H1 (cell line): ENCODE data around the gene FABP6. TPM values are rescaled to one million over a fixed set of nuclear protein-coding genes. Genes with fewer than 3 reads are reported as not detected.

Experiments used
- CTCF ChIA-PET: fragments of 300-600 bp; sonication (Branson Sonifier 250); formaldehyde crosslinking; loops from one replicate; lab custom pipeline; 2021; ENCODE audit not compliant: partially characterized antibody; lab: Charles Lee
- POLR2A ChIA-PET: fragments of 300-600 bp; sonication (Branson Sonifier 250); formaldehyde crosslinking; loops from one replicate; lab custom pipeline; 2021; ENCODE audit warnings: inconsistent platforms; ENCODE audit not compliant: partially characterized antibody; lab: Charles Lee
- DNase-seq, 2 experiments: peaks; one replicate each; pipeline versions ENCODE4 v3.0.0 to v3.0.0-alpha.2; 2010 to 2022; ENCODE audit warnings: low spot score in 2 of 2, low read depth in 1 of 2, mixed read lengths in 1 of 2
- FAIRE-seq: peaks from 2 replicates; lab custom pipeline; 2011; peaks lifted over from hg19 to GRCh38; lab: Jason Lieb, UNC
- H2AFZ ChIP-seq: 2 replicates; pipeline ENCODE4 v1.8.1; 2012; ENCODE audit warnings: low read length, inconsistent platforms
- H2AK5ac ChIP-seq: 2 replicates; pipeline ENCODE4 v1.6.1; 2013; ENCODE audit warnings: low read depth, low read length
- H2BK120ac ChIP-seq: replicated peaks from 2 replicates; pipeline ENCODE3; 2013; ENCODE audit warnings: low read depth, low read length, inconsistent platforms
- H2BK12ac ChIP-seq: 2 replicates; pipeline ENCODE4 v1.6.1; 2013; ENCODE audit warnings: low read depth, low read length
- H2BK15ac ChIP-seq: 2 replicates; pipeline ENCODE4 v1.6.1; 2013; ENCODE audit warnings: low read length
- H2BK20ac ChIP-seq: 2 replicates; pipeline ENCODE4 v1.6.1; 2013; ENCODE audit warnings: low read length
- H2BK5ac ChIP-seq: 2 replicates; pipeline ENCODE4 v1.6.1; 2013; ENCODE audit warnings: low read depth, low read length
- H3K14ac ChIP-seq: 2 replicates; pipeline ENCODE4 v1.6.1; 2013; ENCODE audit warnings: inconsistent platforms; ENCODE audit not compliant: insufficient read length
- H3K18ac ChIP-seq: 2 replicates; pipeline ENCODE4 v1.6.1; 2013; ENCODE audit warnings: low read length; ENCODE audit errors: extremely low read depth
- H3K23ac ChIP-seq: 2 replicates; pipeline ENCODE4 v1.6.1; 2013; ENCODE audit warnings: inconsistent platforms; ENCODE audit not compliant: insufficient read length
- H3K23me2 ChIP-seq: 2 replicates; pipeline ENCODE4 v1.6.1; 2013; ENCODE audit warnings: low read depth, low read length
- H3K27ac ChIP-seq: 2 replicates; pipeline ENCODE4 v1.6.1; 2011; ENCODE audit warnings: low read depth, low read length, inconsistent platforms
- H3K27me3 ChIP-seq, 4 experiments: replicated peaks in 1 of 4; 1 replicate in 1 of 4; 2 replicates in 3 of 4; pipeline versions ENCODE4 v1.6.1 to v1.8.1; 2011 to 2013; ENCODE audit warnings: low read length in 3 of 4, mild to moderate bottlenecking in 3 of 4, inconsistent platforms in 2 of 4, mixed read lengths in 2 of 4, moderate library complexity in 1 of 4; ENCODE audit not compliant: control insufficient read depth in 3 of 4, insufficient read depth in 3 of 4; ENCODE audit errors: extremely low read depth in 1 of 4
- H3K36me3 ChIP-seq, 4 experiments: 2 replicates each; pipeline versions ENCODE4 v1.6.1 to v1.8.1; 2011 to 2013; ENCODE audit warnings: mild to moderate bottlenecking in 4 of 4, low read length in 3 of 4, moderate library complexity in 2 of 4, control low read depth in 1 of 4, inconsistent platforms in 1 of 4; ENCODE audit not compliant: insufficient read depth in 4 of 4, control insufficient read depth in 2 of 4
- H3K4ac ChIP-seq: replicated peaks from 2 replicates; pipeline ENCODE3; 2013; ENCODE audit warnings: low read length, low read depth, mixed read lengths, inconsistent platforms; ENCODE audit not compliant: insufficient read length
- H3K4me1 ChIP-seq, 4 experiments: replicated peaks in 1 of 4; 1 replicate in 1 of 4; 2 replicates in 3 of 4; pipeline versions ENCODE4 v1.6.1 to v1.8.1; 2011 to 2013; ENCODE audit warnings: low read length in 3 of 4, inconsistent platforms in 2 of 4, mixed read lengths in 1 of 4; ENCODE audit not compliant: insufficient read depth in 4 of 4, control insufficient read depth in 3 of 4
- H3K4me2 ChIP-seq, 2 experiments: 2 replicates each; pipeline versions ENCODE4 v1.6.1 to v1.8.1; 2011 to 2013; ENCODE audit warnings: low read depth in 2 of 2, low read length in 2 of 2, control low read depth in 1 of 2, inconsistent platforms in 1 of 2, mild to moderate bottlenecking in 1 of 2; ENCODE audit not compliant: insufficient read depth in 1 of 2
- H3K4me3 ChIP-seq, 4 experiments: fragments of 200-600, 300-600 bp in 1 of 4; sonication (generic), shearing (Covaris generic), sonication (Bioruptor Twin) in 1 of 4; 2 replicates each; pipeline versions ENCODE4 v1.5.1 to v1.8.1; 2011 to 2016; ENCODE audit warnings: low read length in 4 of 4, low read depth in 3 of 4, control low read depth in 2 of 4, inconsistent platforms in 2 of 4, mild to moderate bottlenecking in 2 of 4, mixed read lengths in 1 of 4, moderate library complexity in 1 of 4; ENCODE audit not compliant: insufficient read depth in 2 of 4; ENCODE audit errors: extremely low read depth in 1 of 4
- H3K56ac ChIP-seq: replicated peaks from 2 replicates; pipeline ENCODE3; 2013; ENCODE audit warnings: low read depth, mild to moderate bottlenecking, mixed read lengths, low read length, inconsistent platforms; ENCODE audit not compliant: insufficient read length
- H3K79me1 ChIP-seq: 2 replicates; pipeline ENCODE4 v1.6.1; 2013; ENCODE audit warnings: low read depth, low read length, control low read depth
- H3K79me2 ChIP-seq, 2 experiments: 2 replicates each; pipeline versions ENCODE4 v1.6.1 to v1.8.1; 2012 to 2013; ENCODE audit warnings: low read length in 2 of 2, mild to moderate bottlenecking in 2 of 2, inconsistent platforms in 1 of 2; ENCODE audit not compliant: insufficient read depth in 2 of 2, control insufficient read depth in 1 of 2
- H3K9ac ChIP-seq, 4 experiments: replicated peaks in 1 of 4; 1 replicate in 1 of 4; 2 replicates in 3 of 4; pipeline versions ENCODE4 v1.6.1 to v1.8.1; 2011 to 2013; ENCODE audit warnings: low read depth in 3 of 4, low read length in 3 of 4, control low read depth in 2 of 4, mild to moderate bottlenecking in 2 of 4, moderate library complexity in 2 of 4, inconsistent platforms in 1 of 4; ENCODE audit errors: extremely low read depth in 1 of 4
- H3K9me3 ChIP-seq, 2 experiments: 2 replicates each; pipeline versions ENCODE4 v1.6.1 to v1.8.1; 2012 to 2013; ENCODE audit warnings: mild to moderate bottlenecking in 2 of 2, moderate library complexity in 2 of 2, control low read depth in 1 of 2, inconsistent platforms in 1 of 2, low read depth in 1 of 2, low read length in 1 of 2, mixed read lengths in 1 of 2; ENCODE audit not compliant: insufficient read depth in 2 of 2
- H4K20me1 ChIP-seq, 2 experiments: replicated peaks in 1 of 2; 2 replicates each; pipeline versions ENCODE3 to v1.8.1; 2011 to 2013; ENCODE audit warnings: inconsistent platforms in 2 of 2, low read length in 2 of 2, mild to moderate bottlenecking in 1 of 2; ENCODE audit not compliant: insufficient read depth in 2 of 2, control insufficient read depth in 1 of 2
- H4K5ac ChIP-seq: 2 replicates; pipeline ENCODE4 v1.6.1; 2013; ENCODE audit warnings: low read length, low read depth, mixed read lengths, inconsistent platforms; ENCODE audit not compliant: insufficient read length
- H4K8ac ChIP-seq: 2 replicates; pipeline ENCODE4 v1.8.0; 2013; ENCODE audit warnings: mild to moderate bottlenecking, moderate library complexity, low read length, inconsistent platforms; ENCODE audit not compliant: insufficient read depth; ENCODE audit errors: extremely low read depth
- H4K91ac ChIP-seq: replicated peaks from 2 replicates; pipeline ENCODE3; 2013; ENCODE audit warnings: low read length, mixed read lengths, inconsistent platforms; ENCODE audit not compliant: insufficient read length
- ASH2L ChIP-seq: fragments of 200-600, 300-600 bp; sonication (generic); IDR thresholded peaks from one replicate; pipeline ENCODE4 v1.7.1; 2017; ENCODE audit warnings: low read length
- NRF1 ChIP-seq: IDR thresholded peaks from 2 replicates; pipeline ENCODE4 v1.6.1; 2011; ENCODE audit warnings: mild to moderate bottlenecking, low read depth, low read length, improper control_type of control experiment
- PHF8 ChIP-seq: fragments of 200-600 bp; sonication (generic); conservative IDR thresholded peaks from 2 replicates; pipeline ENCODE4 v1.7.1; 2012; ENCODE audit warnings: low read depth, mild to moderate bottlenecking, inconsistent platforms, low read length, moderate library complexity
- WGBS, 2 experiments: shearing (Covaris generic) in 1 of 2; methylation state at CpG; one replicate each; pipeline versions ENCODE4 v1.1.6 to v1.1.7; 2013 to 2015; ENCODE audit warnings: low lambda C conversion rate in 2 of 2, mixed read lengths in 2 of 2, inconsistent platforms in 1 of 2, low coverage in 1 of 2, missing lambda C conversion rate in 1 of 2; ENCODE audit not compliant: insufficient replicate concordance in 2 of 2, insufficient coverage in 1 of 2, insufficient read length in 1 of 2; ENCODE audit errors: extremely low coverage in 1 of 2, missing lambda C conversion rate in 1 of 2; 5-methylcytosine and 5-hydroxymethylcytosine counted together
- polyA plus RNA-seq, 7 experiments: library from polyadenylated mRNA; depleted of rRNA in 3 of 7; stranded (reverse) in 5 of 7; unstranded in 2 of 7; fragments of >200 nt in 5 of 7; fragments of 200-250 nt in 2 of 7; gene quantifications; 1 replicate in 5 of 7; 2 replicates in 1 of 7; 4 replicates in 1 of 7; pipeline versions ENCODE4 v1.2.1 to v1.2.3, GENCODE V29; 2011 to 2013; ENCODE audit warnings: missing spikeins in 2 of 7, mixed read lengths in 2 of 7
- total RNA-seq: library from RNA; stranded (reverse); fragmentation: NEBNext Ultra II Directional; extraction: Animal tissue kit (Norgen Biotek cat#: 25700); gene quantifications from 2 replicates; pipeline ENCODE4 v1.2.1, GENCODE V29; 2021
- TF ChIP-seq, protein P1 (sequence below): IDR thresholded peaks from 2 replicates; pipeline ENCODE4 v1.6.1; 2011; ENCODE audit warnings: low read depth, mild to moderate bottlenecking, low read length; ENCODE audit not compliant: insufficient read depth

FABP6 gene
- total and polyA plus RNA-seq, 2 of the 8 experiments (the other 6 are each of a cell fraction or from before 2014, with no cell fraction given): 4.8 to 6.1 TPM

DNA sequence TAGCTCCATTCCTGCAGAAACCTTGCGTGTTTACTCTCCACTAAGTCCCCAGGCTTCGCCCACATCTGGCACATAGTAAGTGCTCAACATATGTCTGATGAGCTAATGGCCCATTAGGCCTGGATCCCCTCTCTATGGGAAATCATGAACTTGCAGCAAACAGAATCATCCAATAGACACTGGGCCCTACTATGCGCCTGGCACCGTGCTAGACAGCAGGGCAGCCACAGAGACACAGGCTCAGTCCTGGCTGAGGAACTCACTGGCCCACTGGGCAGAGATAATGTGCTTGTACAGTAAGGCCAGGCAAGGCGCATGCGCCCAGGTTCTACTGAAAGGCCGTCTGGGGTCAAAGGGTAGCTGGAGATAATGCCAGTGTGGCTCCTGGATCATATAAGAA is 36.9 kb upstream of the FABP6 start:
- peak overlapping the region; percentile 98; the same call in 1 of the 2 replicates for H2BK15ac ChIP-seq
- no peaks in the 10 kb centered on the region for H3K79me1 ChIP-seq
- H2BK5ac ChIP-seq: peak overlapping the region; percentile 75
- POLR2A ChIA-PET: interaction anchor here (0.6 to 1.5 kb wide), 3 partner anchors 16 to 150 kb away, joined by 3 to 4 read pairs (median 3); no protein-coding TSS in a partner anchor
- H3K9ac ChIP-seq: no peak overlapping the region
- FAIRE-seq: no peak
- H2AFZ ChIP-seq: no peak overlapping the region
- H3K4me2 ChIP-seq: no peak overlapping the region
- no peak for DNase-seq
- peak overlapping the region; percentile 44 for H4K91ac ChIP-seq
- H2BK20ac ChIP-seq: no peak overlapping the region; the same call in 1 of the 2 replicates
- no peak overlapping the region for H3K4ac ChIP-seq
- H3K14ac ChIP-seq: no peak overlapping the region
- no peak overlapping the region for H4K5ac ChIP-seq
- H3K18ac ChIP-seq: no peak overlapping the region; the same call in 1 of the 2 replicates
- H2BK12ac ChIP-seq: peak overlapping the region; percentile 68
- H4K8ac ChIP-seq: no peak overlapping the region
- no peaks in the 10 kb centered on the region; a peak in 1 of 4 replicates for H3K9me3 ChIP-seq
- no peaks in the 10 kb centered on the region for H4K20me1 ChIP-seq
- no peaks in the 10 kb centered on the region for H3K36me3 ChIP-seq
- H2BK120ac ChIP-seq: no peak overlapping the region
- H3K23ac ChIP-seq: no peak overlapping the region
- TF ChIP-seq NRF1 (no peak), ASH2L (no peak), PHF8 (no peak)
- TF ChIP-seq, protein P1, sequence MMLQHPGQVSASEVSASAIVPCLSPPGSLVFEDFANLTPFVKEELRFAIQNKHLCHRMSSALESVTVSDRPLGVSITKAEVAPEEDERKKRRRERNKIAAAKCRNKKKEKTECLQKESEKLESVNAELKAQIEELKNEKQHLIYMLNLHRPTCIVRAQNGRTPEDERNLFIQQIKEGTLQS: no peak
- peaks cover 2 to 5% (median 4%) of the 10 kb centered on the region in 4 experiments for H3K4me1 ChIP-seq
- no peak overlapping the region for H3K4me3 ChIP-seq
- no peaks in the 10 kb centered on the region for H3K27me3 ChIP-seq
- peak overlapping the region; percentile 0; the same call in 1 of the 2 replicates for H2AK5ac ChIP-seq
- no peak overlapping the region for H3K27ac ChIP-seq
- no peak overlapping the region for H3K56ac ChIP-seq
- whole genome bisulfite sequencing, 2 experiments: 94% methylated on average over 7 of the region's 7 CpGs; no CpG with 5 or more reads in 1 of the 2 experiments
- CTCF ChIA-PET: interaction anchor here (0.7 to 1.1 kb wide), 2 partner anchors 53 to 77 kb away, joined by 3 read pairs; no protein-coding TSS in a partner anchor
- no peaks in the 10 kb centered on the region for H3K79me2 ChIP-seq
- no peaks in the 10 kb centered on the region for H3K23me2 ChIP-seq
